ENCODE results near the gene ZCWPW1.
"Not testable (repeated sequence)": the region's sequence is repeated elsewhere in the genome, so short reads cannot be mapped to it uniquely, and the experiment has no call there.

Gene ZCWPW1

GRCh38 chr7:100371561-100372171 lies 56.8 kb downstream of the ZCWPW1 start:
- peak; percentile 7 for DNase-seq

- no peak for DNase-seq
Observed at GRCh38 chr7:100370746-100371145, 57.8 kb downstream of the ZCWPW1 start.

GRCh38 chr7:100370303-100370702 lies 58.2 kb downstream of the ZCWPW1 start:
- no peak for DNase-seq

GRCh38 chr7:100369105-100369504 lies 59.4 kb downstream of the ZCWPW1 start:
- no peak for DNase-seq

DNA sequence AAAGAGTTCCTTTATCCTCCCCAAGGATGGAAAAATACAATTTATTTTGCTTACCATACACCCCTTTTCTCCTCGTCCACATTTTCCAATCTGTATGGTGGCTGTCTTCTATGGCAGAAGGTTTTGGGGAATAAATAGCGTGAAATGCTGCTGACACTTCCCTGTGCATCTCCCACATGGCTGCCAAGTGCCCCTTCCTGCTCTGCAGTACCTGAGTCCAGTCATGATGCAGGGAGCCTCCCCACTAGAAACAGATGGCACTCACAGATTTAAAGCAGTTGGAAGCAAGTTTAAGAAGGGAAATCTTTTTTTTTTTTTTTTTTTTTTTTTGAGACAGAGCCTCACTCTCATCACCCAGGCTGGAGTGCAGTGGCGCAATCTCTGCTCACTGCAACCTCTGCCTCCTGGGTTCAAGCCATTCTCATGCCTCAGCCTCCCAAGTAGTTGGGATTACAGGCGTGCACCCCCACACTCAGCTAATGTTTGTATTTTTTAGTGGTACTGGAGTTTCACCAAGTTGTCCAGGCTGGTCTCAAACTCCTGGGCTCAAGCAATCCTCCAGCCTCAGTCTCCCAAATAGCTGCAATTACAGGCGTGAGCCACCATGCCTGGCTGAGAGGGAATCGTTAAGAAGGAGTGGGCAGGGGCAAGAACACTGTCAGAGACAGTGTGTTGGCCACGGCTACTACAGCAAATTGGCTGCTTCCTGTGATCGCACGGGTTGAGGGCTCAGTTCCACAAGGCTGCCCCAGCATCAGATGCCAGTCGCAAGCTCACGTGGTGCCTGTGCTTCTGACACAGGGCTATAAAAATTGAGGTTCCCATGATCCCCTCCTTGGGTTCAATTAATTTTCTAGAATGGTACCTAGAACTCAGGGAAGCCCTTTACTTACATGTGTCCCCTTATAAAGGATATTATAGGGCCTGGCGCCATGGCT lies 60.6 kb downstream of the ZCWPW1 start:
- DNase-seq = no peak

GRCh38 chr7:100367251-100367620 lies 61.3 kb downstream of the ZCWPW1 start:
- DNase-seq = no peak

DNA sequence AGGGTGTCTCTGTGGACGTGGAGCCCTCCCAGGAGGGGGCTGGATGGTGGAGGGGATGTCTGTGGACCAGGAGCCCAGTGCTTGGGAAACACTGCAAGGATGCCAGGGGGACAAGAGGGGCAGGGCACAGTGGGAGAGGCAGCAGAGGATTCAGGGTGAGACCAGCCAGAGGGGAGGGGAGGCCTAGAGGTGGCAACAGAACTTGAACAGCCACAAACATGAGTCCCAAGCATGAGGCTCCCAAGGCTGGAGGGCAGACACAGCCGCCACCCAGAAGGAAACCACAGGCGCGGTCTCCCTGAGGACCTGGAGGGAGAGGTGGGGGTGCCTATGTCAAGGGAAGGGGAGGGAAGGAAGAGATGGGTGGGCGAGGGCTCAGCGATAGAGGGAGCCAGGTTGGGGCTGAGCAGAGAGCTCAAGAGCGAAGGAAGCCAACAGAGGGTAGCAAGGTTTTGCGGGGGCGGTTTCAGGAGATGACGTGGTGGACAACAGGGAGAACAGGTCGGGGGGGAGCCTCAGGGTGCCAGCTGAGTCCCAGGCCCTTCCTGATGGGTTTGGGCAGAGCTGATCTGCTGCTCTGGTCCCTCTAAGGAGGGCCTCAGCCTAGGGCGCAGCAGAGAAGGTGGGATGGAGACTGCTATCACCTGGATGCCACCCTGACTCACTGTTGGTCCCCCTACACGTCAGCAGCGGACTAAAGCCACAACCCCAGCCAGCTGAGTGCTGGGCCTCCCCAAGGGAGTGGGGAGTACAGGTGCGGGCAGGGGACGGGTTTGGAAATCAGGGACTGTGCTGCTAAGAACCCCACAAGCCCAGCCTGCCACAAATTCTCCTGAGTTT lies 61.9 kb downstream of the ZCWPW1 start:
- DNase-seq = no peak

- DNase-seq = not testable (repeated sequence)
Observed at GRCh38 chr7:100365998-100366367, 62.5 kb downstream of the ZCWPW1 start.

- DNase-seq = no peak
Observed at GRCh38 chr7:100364480-100364879, 64.0 kb downstream of the ZCWPW1 start.

DNA sequence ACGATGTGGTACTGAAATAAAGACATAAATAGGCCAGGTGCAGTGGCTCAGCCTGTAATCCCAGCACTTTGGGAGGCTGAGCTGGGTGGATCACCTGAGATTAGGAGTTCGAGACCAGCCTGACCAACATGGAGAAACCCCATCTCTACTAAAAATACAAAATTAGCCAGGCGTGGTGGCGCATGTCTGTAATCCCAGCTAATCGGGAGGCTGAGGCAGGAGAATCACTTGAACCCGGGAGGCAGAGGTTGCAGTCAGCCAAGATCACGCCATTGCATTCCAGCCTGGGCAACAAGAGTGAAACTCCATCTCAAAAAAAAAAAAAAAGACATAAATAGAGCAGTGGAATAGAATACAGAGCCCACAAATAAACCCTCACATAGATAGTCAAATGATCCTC lies 64.7 kb downstream of the ZCWPW1 start:
- not testable (repeated sequence) for DNase-seq

DNA sequence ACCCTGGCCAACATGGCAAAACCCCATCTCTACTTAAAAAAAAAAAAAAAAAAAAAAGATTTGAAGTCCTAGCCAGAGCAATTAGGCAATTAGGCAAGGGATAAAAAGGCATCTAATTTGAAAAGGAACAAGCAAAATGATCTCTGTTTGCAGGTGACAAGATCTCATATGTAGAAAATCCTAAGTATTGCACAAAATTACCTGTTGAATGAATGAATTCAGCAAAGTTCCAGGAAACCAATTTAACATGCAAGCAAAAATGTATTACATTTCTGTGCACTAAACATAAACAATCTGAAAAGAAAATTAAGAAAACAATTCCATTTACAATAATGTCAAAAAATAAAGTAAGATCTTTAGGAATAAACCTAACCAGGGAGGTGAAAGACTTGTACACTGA lies 65.4 kb downstream of the ZCWPW1 start:
- no peak for DNase-seq

GRCh38 chr7:100360135-100360854 lies 68.2 kb downstream of the ZCWPW1 start:
- no peak for DNase-seq

DNA sequence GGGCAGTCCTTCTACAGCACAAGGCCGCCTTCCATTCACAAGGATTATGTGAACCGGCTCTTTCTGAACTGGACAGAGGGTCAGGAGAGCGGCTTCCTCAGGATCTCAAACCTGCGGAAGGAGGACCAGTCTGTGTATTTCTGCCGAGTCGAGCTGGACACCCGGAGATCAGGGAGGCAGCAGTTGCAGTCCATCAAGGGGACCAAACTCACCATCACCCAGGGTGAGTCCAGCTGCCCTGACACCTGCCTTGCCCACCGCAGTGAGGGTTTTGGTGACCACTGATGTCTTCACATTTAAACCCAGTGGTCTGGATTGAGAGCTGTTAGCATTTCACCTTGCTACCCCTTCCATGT lies 69.7 kb downstream of the ZCWPW1 start:
- DNase-seq = no peak

DNA sequence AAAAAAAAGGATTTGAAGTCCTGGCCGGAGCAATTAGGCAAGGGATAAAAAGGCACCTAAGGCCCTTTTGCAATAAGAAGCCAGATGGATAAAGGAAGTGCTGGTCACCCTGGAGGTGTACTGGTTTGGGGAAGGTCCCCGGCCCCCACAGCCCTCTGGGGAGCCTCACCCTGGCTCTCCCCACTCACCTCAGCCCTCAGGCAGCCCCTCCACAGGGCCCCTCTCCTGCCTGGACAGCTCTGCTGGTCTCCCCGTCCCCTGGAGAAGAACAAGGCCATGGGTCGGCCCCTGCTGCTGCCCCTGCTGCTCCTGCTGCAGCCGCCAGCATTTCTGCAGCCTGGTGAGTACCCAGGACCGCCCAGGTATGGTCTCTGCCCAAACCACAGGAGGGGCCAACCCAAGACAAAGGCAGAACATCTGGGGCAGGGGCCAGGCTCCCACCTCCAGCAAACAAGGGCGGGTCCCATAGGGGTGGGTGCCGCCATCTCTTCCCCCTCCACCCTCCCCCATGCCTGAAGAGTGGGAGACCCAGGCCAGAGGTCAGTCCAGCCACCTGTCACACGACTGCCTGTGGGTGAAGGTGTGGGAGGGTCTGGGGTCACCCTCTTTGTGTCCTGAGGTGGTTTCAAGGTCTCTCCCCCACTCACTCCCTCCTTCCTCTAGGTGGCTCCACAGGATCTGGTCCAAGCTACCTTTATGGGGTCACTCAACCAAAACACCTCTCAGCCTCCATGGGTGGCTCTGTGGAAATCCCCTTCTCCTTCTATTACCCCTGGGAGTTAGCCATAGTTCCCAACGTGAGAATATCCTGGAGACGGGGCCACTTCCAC lies 70.3 kb downstream of the ZCWPW1 start, which contains the start of gene PILRB:
PILRB (plus strand) TSS at position 91 of the 830 bp plus-strand sequence; CDS start at position 277, 186 bp downstream.
- no peak for DNase-seq

DNA sequence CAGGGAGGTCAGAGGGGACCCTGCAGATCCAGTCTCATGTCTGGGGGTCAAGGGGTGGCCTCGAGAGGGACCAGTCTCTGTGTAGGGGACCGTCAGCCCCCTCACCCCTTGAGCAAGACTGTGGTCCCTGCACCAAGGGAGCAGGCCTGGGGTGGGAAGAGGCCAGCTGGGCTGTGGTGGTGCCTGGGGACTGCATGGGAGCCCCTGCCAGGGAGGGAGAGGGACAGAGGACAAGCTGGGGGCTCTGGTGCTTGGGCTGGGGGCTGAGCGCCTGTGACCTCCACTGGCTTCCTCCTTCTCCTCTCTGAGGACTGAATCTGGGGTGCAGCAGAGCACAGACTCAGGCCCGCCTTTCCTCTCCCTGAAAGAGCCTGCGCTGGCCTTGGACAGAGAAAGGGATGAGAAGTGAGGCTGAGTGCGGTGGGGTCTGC lies 71.4 kb downstream of the ZCWPW1 start:
- no peak for DNase-seq

GRCh38 chr7:100356416-100357068 lies 72.0 kb downstream of the ZCWPW1 start:
- no peak for DNase-seq

DNA sequence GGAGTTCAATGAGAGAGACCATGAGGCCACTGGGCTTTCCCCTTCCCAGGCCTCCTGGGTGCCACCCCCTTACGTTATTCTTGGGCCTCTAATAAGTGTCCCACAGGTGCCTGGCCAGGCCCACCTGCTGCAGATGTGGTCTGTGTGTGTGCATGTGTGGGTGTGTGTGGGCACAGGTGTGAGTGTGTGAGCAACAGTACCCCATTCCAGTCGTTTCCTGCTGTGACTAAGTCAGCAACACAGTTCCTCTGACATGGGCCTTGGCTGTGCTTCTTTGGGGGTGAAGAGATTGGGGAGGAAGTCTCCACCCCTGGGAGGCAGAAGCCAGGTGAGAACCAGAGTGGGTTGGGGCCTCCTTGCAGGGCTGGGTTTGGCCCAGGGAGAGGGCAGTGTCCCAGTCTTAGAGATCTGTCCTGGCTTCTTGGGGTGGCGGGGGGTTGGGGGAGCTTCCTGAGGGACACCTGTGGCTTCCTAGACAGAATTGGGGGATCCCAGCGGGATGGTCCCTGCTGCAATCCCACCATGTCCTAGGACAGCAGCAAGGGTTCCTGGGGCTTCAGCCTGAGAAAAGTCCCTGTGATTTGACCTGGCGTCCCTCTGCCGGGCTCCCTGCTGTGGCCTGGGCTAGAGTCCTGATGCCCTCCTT lies 74.7 kb downstream of the ZCWPW1 start:
- no peak for DNase-seq

- no peak for DNase-seq
Observed at GRCh38 chr7:100352984-100353684, 75.4 kb downstream of the ZCWPW1 start.

DNA sequence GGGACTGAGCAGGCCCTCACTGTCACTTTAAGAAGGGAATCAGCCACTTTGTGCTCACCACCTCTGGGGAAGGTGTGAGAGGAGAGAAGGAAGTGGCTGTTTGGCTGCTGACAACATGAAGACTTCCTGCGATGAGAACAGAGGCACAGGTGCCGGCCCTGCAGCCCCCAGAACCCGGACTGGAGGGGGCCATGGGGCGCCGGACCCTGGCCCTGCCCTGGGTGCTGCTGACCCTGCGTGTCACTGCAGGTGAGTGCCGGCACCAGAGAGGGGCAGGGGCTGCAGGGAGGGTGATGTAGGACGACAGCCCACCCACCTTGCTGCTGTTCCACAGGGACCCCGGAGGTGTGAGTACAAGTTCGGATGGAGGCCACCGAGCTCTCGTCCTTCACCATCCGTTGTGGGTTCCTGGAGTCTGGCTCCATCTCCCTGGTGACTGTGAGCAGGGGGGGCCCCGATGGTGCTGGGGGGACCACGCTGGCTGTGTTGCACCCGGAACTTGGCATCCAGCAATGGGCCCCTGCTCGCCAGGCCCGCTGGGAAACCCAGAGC lies 76.2 kb downstream of the ZCWPW1 start:
- DNase-seq = not testable (repeated sequence)

All from fibroblast of skin of scalp (primary cell).